A673 (cell line): Measurements from ENCODE around the gene PIEZO1. TPM values are rescaled to one million over a fixed set of nuclear protein-coding genes. Genes with fewer than 3 reads are reported as not detected.
A peak's percentile ranks its signal among the peaks of the same experiment; 100 is the strongest.

ENCODE experiments used
- BruUV-seq: library from RNA; stranded (reverse); fragments of 400-500 nt; replicated peaks from 2 replicates; lab custom pipeline; 2021; lab: Mats Ljungman, UMichigan
- CTCF ChIA-PET: fragments of 300-600 bp; sonication (Branson Sonifier 250); formaldehyde crosslinking; loops from one replicate; lab custom pipeline; 2022; ENCODE audit warnings: antibody characterized with exemption; lab: Charles Lee
- POLR2A ChIA-PET: fragments of 300-600 bp; sonication (Branson Sonifier 250); formaldehyde crosslinking; loops from one replicate; lab custom pipeline; 2022; ENCODE audit warnings: antibody characterized with exemption; ENCODE audit not compliant: low non-redundant PET; lab: Charles Lee
- DNase-seq: peaks from one replicate; pipeline ENCODE4 v3.0.0-alpha.2; 2015; ENCODE audit warnings: low spot score
- H3K27ac ChIP-seq: fragments of 200-600 bp; sonication (generic); 2 replicates; pipeline ENCODE4 v1.5.1; 2016; ENCODE audit warnings: mixed run types, low read depth, mild to moderate bottlenecking, mixed read lengths, antibody characterized with exemption, low read length; ENCODE audit not compliant: poor library complexity, severe bottlenecking
- H3K27me3 ChIP-seq: fragments of 200-600 bp; sonication (generic); replicated peaks from 2 replicates; pipeline ENCODE4 v1.6.1; 2017; ENCODE audit warnings: mixed run types, low read depth, mild to moderate bottlenecking, mixed read lengths, antibody characterized with exemption, low read length; ENCODE audit not compliant: insufficient read depth, poor library complexity
- H3K36me3 ChIP-seq: fragments of 200-600 bp; sonication (generic); 2 replicates; pipeline ENCODE4 v1.6.1; 2016; ENCODE audit warnings: mixed run types, mild to moderate bottlenecking, mixed read lengths, antibody characterized with exemption, low read length; ENCODE audit not compliant: insufficient read depth, poor library complexity, severe bottlenecking
- H3K4me1 ChIP-seq: fragments of 200-600 bp; sonication (generic); 2 replicates; pipeline ENCODE4 v1.6.1; 2017; ENCODE audit warnings: mixed run types, mild to moderate bottlenecking, mixed read lengths, antibody characterized with exemption, low read length; ENCODE audit not compliant: insufficient read depth, poor library complexity, severe bottlenecking
- H3K4me3 ChIP-seq: fragments of 200-600 bp; sonication (generic); 2 replicates; pipeline ENCODE4 v1.5.1; 2016; ENCODE audit warnings: low read depth, mixed run types, mild to moderate bottlenecking, mixed read lengths, low read length; ENCODE audit not compliant: poor library complexity, severe bottlenecking
- H3K9me3 ChIP-seq: fragments of 200-600 bp; sonication (generic); 2 replicates; pipeline ENCODE4 v1.6.1; 2016; ENCODE audit warnings: mixed run types, low read depth, mild to moderate bottlenecking, mixed read lengths, antibody characterized with exemption, low read length; ENCODE audit not compliant: poor library complexity, severe bottlenecking
- EZH2 ChIP-seq: fragments of 200-600 bp; sonication (generic); IDR thresholded peaks from 2 replicates; pipeline ENCODE4 v1.6.1; 2017; ENCODE audit warnings: borderline replicate concordance, low read depth, mild to moderate bottlenecking, mixed read lengths, antibody characterized with exemption, low read length; ENCODE audit not compliant: poor library complexity, severe bottlenecking
- intact Hi-C: fragments of 100-400 bp; cut with micrococcal nuclease; formaldehyde crosslinking; loops from one replicate; pipeline ENCODE4 v1.10.0; 2022; ENCODE audit not compliant: unreplicated experiment
- total RNA-seq: library from RNA; stranded (reverse); gene quantifications from 2 replicates; pipeline ENCODE4 v1.2.3, GENCODE V29; 2021
- TF ChIP-seq, protein P1 (sequence below): fragments of 300-800, 200-600 bp; sonication (generic); conservative IDR thresholded peaks from 2 replicates; pipeline ENCODE4 v1.5.1; 2017; ENCODE audit warnings: low read depth, mild to moderate bottlenecking, antibody characterized with exemption, low read length, moderate library complexity, mixed read lengths

The PIEZO1 gene
- total RNA-seq, 1 experiment from 2014 or later, result 174 TPM

DNA sequence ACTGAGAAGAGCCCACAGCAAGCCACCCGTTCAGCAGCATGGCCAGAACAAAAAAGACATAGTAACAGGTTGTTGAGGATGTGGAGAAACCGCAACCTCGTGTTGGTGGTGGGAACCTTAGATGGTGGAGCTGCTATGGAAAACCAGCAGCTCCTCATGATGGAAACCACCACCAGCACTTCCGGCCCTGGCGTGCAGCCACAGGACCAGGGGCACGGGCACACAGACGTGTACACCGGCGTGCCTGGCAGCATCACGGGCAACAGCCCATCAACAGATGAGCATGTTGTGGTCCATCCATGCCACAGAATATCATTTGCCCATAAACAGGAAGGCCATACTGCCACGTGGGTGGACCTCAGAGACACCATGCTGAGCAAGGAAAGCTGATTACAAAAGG is 66.8 kb downstream of the PIEZO1 start:
- no peaks in the 10 kb centered on the region for H3K27me3 ChIP-seq
- no peak for TF ChIP-seq EZH2
- TF ChIP-seq, protein P1, sequence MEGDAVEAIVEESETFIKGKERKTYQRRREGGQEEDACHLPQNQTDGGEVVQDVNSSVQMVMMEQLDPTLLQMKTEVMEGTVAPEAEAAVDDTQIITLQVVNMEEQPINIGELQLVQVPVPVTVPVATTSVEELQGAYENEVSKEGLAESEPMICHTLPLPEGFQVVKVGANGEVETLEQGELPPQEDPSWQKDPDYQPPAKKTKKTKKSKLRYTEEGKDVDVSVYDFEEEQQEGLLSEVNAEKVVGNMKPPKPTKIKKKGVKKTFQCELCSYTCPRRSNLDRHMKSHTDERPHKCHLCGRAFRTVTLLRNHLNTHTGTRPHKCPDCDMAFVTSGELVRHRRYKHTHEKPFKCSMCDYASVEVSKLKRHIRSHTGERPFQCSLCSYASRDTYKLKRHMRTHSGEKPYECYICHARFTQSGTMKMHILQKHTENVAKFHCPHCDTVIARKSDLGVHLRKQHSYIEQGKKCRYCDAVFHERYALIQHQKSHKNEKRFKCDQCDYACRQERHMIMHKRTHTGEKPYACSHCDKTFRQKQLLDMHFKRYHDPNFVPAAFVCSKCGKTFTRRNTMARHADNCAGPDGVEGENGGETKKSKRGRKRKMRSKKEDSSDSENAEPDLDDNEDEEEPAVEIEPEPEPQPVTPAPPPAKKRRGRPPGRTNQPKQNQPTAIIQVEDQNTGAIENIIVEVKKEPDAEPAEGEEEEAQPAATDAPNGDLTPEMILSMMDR, result no peak
- H3K27ac ChIP-seq, result no peak overlapping the region
- BruUV-seq, result TSS peak; percentile 14
- ChIA-PET POLR2A (no interaction called here), CTCF (no interaction called here)
- peaks cover 82% of the 10 kb centered on the region for H3K36me3 ChIP-seq
- DNase-seq, result no peak
- H3K4me3 ChIP-seq, result no peak overlapping the region
- no peaks in the 10 kb centered on the region for H3K9me3 ChIP-seq
- no peaks in the 10 kb centered on the region for H3K4me1 ChIP-seq
- intact Hi-C loops, result no loop called here

- no peak for TF ChIP-seq EZH2
- TF ChIP-seq, protein P1, result no peak
- no TSS peak for BruUV-seq
- Histone ChIP-seq H3K36me3 (peaks cover 71% of the 10 kb centered on the region), H3K27ac (no peak overlapping the region), H3K9me3 (no peaks in the 10 kb centered on the region), H3K27me3 (no peaks in the 10 kb centered on the region), H3K4me1 (no peaks in the 10 kb centered on the region), H3K4me3 (no peak overlapping the region)
- ChIA-PET CTCF (no interaction called here), POLR2A (interaction anchor here (0.6 kb wide), 1 partner anchor 147 kb away, joined by 7 read pairs; the partner anchor contains the start of gene ZC3H18)
- DNase-seq, result no peak
- intact Hi-C loops, result no loop called here
These were observed 68.4 kb downstream of the PIEZO1 start for GRCh38 chr16:88716601-88717001.

- H3K27ac ChIP-seq, result no peak overlapping the region
- POLR2A ChIA-PET, result interaction anchor here (0.6 kb wide), 1 partner anchor 146 kb away, joined by 7 read pairs; the partner anchor contains the start of gene ZC3H18
- H3K4me1 ChIP-seq, result no peaks in the 10 kb centered on the region
- CTCF ChIA-PET, result no interaction called here
- BruUV-seq, result no TSS peak
- TF ChIP-seq, protein P1, result no peak
- TF ChIP-seq EZH2, result no peak
- intact Hi-C loops, result no loop called here
- H3K9me3 ChIP-seq, result no peaks in the 10 kb centered on the region
- peaks cover 67% of the 10 kb centered on the region for H3K36me3 ChIP-seq
- H3K27me3 ChIP-seq, result no peaks in the 10 kb centered on the region
- H3K4me3 ChIP-seq, result no peak overlapping the region
- no peak for DNase-seq
These were observed 68.8 kb downstream of the PIEZO1 start for GRCh38 chr16:88716201-88716600.
